Measurements from ENCODE around the gene CPM.

CPM gene

DNA sequence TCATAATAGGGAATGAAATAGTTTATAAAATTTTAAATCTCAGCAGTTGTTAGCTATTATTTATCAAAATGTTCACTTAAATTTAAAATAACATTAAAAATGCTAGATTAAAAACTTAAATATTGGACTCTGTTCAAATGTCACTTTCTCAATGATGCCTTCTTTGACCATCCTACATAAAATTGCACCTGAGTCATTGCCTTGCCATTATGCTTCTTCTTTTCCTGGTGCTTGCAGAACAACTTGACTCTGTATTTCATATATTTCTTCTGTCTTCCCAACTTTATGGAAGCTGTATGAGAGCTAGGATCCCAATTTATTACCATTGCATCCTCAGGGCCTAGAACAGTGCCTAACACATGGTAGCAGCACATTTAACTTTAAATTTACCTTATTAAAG lies 37.3 kb upstream of the CPM start:
- H3K27ac ChIP-seq (ENCODE audit: low read depth, low read length): no peak overlapping the region
- no peak overlapping the region for H3K4me3 ChIP-seq (ENCODE audit: low read depth in 1 of 2, low read length in 2 of 2)
- no peaks in the 10 kb centered on the region for H3K4me1 ChIP-seq (ENCODE audit: insufficient read depth, low read length)
- H3K36me3 ChIP-seq (ENCODE audit: insufficient read depth, low read length): no peaks in the 10 kb centered on the region
- no peak overlapping the region for H3K9ac ChIP-seq (ENCODE audit: low read length)
- H3K27me3 ChIP-seq (ENCODE audit: control insufficient read depth in 1 of 2, insufficient read depth in 2 of 2, low read length in 2 of 2): no peaks in the 10 kb centered on the region
- no peaks in the 10 kb centered on the region for H3K9me3 ChIP-seq (ENCODE audit: low read length)

GRCh38 chr12:68967046-68967445 lies 34.1 kb upstream of the CPM start:
- Histone ChIP-seq H3K36me3 (ENCODE audit: insufficient read depth, low read length) (no peaks in the 10 kb centered on the region), H3K4me3 (ENCODE audit: low read depth in 1 of 2, low read length in 2 of 2) (no peak overlapping the region)

GRCh38 chr12:68963856-68964745 lies 31.1 kb upstream of the CPM start:
- Histone ChIP-seq H3K36me3 (ENCODE audit: insufficient read depth, low read length) (no peaks in the 10 kb centered on the region), H3K27me3 (ENCODE audit: control insufficient read depth in 1 of 2, insufficient read depth in 2 of 2, low read length in 2 of 2) (no peaks in the 10 kb centered on the region), H3K9me3 (ENCODE audit: low read length) (no peaks in the 10 kb centered on the region), H3K4me1 (ENCODE audit: insufficient read depth, low read length) (no peaks in the 10 kb centered on the region), H3K4me3 (ENCODE audit: low read depth in 1 of 2, low read length in 2 of 2) (no peak overlapping the region), H3K9ac (ENCODE audit: low read length) (no peak overlapping the region), H3K27ac (ENCODE audit: low read depth, low read length) (no peak overlapping the region)

More at GRCh38 chr12:68967046-68967445, 34.1 kb upstream of the CPM start:
- no peak overlapping the region for H3K27ac ChIP-seq (ENCODE audit: low read depth, low read length)
- no peaks in the 10 kb centered on the region for H3K9me3 ChIP-seq (ENCODE audit: low read length)
- H3K9ac ChIP-seq (ENCODE audit: low read length): no peak overlapping the region
- H3K4me1 ChIP-seq (ENCODE audit: insufficient read depth, low read length): no peaks in the 10 kb centered on the region
- no peaks in the 10 kb centered on the region for H3K27me3 ChIP-seq (ENCODE audit: control insufficient read depth in 1 of 2, insufficient read depth in 2 of 2, low read length in 2 of 2)

GRCh38 chr12:68962877-68963855 lies 30.2 kb upstream of the CPM start:
- Histone ChIP-seq H3K27me3 (ENCODE audit: control insufficient read depth in 1 of 2, insufficient read depth in 2 of 2, low read length in 2 of 2) (no peaks in the 10 kb centered on the region), H3K4me1 (ENCODE audit: insufficient read depth, low read length) (no peaks in the 10 kb centered on the region), H3K9me3 (ENCODE audit: low read length) (no peaks in the 10 kb centered on the region), H3K27ac (ENCODE audit: low read depth, low read length) (no peak overlapping the region), H3K4me3 (ENCODE audit: low read depth in 1 of 2, low read length in 2 of 2) (no peak overlapping the region), H3K36me3 (ENCODE audit: insufficient read depth, low read length) (no peaks in the 10 kb centered on the region), H3K9ac (ENCODE audit: low read length) (no peak overlapping the region)

DNA sequence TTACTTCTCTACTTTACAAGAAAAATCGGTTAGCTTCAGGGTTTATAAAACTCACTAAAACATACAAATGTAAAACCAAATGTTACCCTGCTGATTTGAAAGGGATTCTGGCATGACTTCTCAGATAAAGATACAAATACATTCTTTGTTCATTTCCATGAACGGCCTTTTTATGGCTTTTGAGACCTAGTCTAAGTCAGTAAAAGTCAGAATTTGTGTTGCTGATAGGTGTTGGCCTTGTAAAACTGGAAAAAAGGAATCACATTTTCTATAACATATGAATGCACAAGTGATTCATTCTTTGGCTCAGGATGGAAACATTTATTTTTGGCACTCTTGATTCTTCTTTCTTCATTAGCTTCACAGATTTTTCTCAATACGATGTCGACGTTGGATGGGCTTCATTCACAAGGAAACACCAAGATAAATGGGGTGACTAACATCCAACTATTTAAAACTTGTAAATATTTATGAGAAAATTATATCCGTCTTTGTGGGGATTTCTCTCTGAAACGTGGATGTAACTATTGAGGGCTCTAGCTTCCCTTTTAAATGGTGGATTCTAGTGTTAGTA lies 27.0 kb upstream of the CPM start:
- Histone ChIP-seq H3K9ac (ENCODE audit: low read length) (no peak overlapping the region), H3K36me3 (ENCODE audit: insufficient read depth, low read length) (no peaks in the 10 kb centered on the region), H3K4me3 (ENCODE audit: low read depth in 1 of 2, low read length in 2 of 2) (no peak overlapping the region), H3K9me3 (ENCODE audit: low read length) (no peaks in the 10 kb centered on the region), H3K27me3 (ENCODE audit: control insufficient read depth in 1 of 2, insufficient read depth in 2 of 2, low read length in 2 of 2) (no peaks in the 10 kb centered on the region), H3K27ac (ENCODE audit: low read depth, low read length) (no peak overlapping the region), H3K4me1 (ENCODE audit: insufficient read depth, low read length) (no peaks in the 10 kb centered on the region)

GRCh38 chr12:68959143-68959858 lies 26.3 kb upstream of the CPM start:
- no peaks in the 10 kb centered on the region for H3K9me3 ChIP-seq (ENCODE audit: low read length)
- no peak overlapping the region for H3K27ac ChIP-seq (ENCODE audit: low read depth, low read length)
- no peaks in the 10 kb centered on the region for H3K4me1 ChIP-seq (ENCODE audit: insufficient read depth, low read length)
- no peak overlapping the region for H3K4me3 ChIP-seq (ENCODE audit: low read depth in 1 of 2, low read length in 2 of 2)
- H3K27me3 ChIP-seq (ENCODE audit: control insufficient read depth in 1 of 2, insufficient read depth in 2 of 2, low read length in 2 of 2): no peaks in the 10 kb centered on the region
- H3K36me3 ChIP-seq (ENCODE audit: insufficient read depth, low read length): no peaks in the 10 kb centered on the region
- H3K9ac ChIP-seq (ENCODE audit: low read length): no peak overlapping the region

GRCh38 chr12:68958322-68958721 lies 25.4 kb upstream of the CPM start:
- no peaks in the 10 kb centered on the region for H3K4me1 ChIP-seq (ENCODE audit: insufficient read depth, low read length)
- no peaks in the 10 kb centered on the region for H3K9me3 ChIP-seq (ENCODE audit: low read length)
- no peaks in the 10 kb centered on the region for H3K36me3 ChIP-seq (ENCODE audit: insufficient read depth, low read length)
- no peaks in the 10 kb centered on the region for H3K27me3 ChIP-seq (ENCODE audit: control insufficient read depth in 1 of 2, insufficient read depth in 2 of 2, low read length in 2 of 2)
- no peak overlapping the region for H3K4me3 ChIP-seq (ENCODE audit: low read depth in 1 of 2, low read length in 2 of 2)
- H3K27ac ChIP-seq (ENCODE audit: low read depth, low read length): no peak overlapping the region
- H3K9ac ChIP-seq (ENCODE audit: low read length): no peak overlapping the region

DNA sequence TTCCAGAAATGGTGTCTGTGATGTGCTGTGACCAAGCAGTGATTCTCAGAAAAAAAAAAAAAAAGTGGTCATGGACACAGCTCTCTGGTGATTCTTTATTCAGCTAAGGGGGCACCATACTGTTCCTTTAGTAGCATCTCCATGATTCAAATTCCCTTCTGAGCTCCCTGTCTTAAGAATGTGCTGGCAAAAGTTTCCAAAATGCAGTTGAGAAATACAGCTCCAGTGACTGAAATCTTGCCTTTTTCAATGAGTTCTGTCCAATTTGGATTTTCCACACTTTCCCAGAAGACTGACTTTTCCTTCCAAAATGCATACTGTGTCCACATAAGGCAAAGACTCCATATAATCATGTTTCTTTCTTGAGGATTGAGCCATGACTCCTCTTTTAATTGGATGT lies 24.3 kb upstream of the CPM start:
- no peaks in the 10 kb centered on the region for H3K9me3 ChIP-seq (ENCODE audit: low read length)
- no peak overlapping the region for H3K4me3 ChIP-seq (ENCODE audit: low read depth in 1 of 2, low read length in 2 of 2)
- H3K9ac ChIP-seq (ENCODE audit: low read length): no peak overlapping the region
- H3K27me3 ChIP-seq (ENCODE audit: control insufficient read depth in 1 of 2, insufficient read depth in 2 of 2, low read length in 2 of 2): no peaks in the 10 kb centered on the region
- no peak overlapping the region for H3K27ac ChIP-seq (ENCODE audit: low read depth, low read length)
- H3K36me3 ChIP-seq (ENCODE audit: insufficient read depth, low read length): no peaks in the 10 kb centered on the region
- no peaks in the 10 kb centered on the region for H3K4me1 ChIP-seq (ENCODE audit: insufficient read depth, low read length)

GRCh38 chr12:68956466-68956865 lies 23.5 kb upstream of the CPM start:
- no peak overlapping the region for H3K4me3 ChIP-seq (ENCODE audit: low read depth in 1 of 2, low read length in 2 of 2)
- no peaks in the 10 kb centered on the region for H3K4me1 ChIP-seq (ENCODE audit: insufficient read depth, low read length)
- H3K27ac ChIP-seq (ENCODE audit: low read depth, low read length): no peak overlapping the region
- no peaks in the 10 kb centered on the region for H3K9me3 ChIP-seq (ENCODE audit: low read length)
- H3K27me3 ChIP-seq (ENCODE audit: control insufficient read depth in 1 of 2, insufficient read depth in 2 of 2, low read length in 2 of 2): no peaks in the 10 kb centered on the region
- H3K9ac ChIP-seq (ENCODE audit: low read length): no peak overlapping the region
- no peaks in the 10 kb centered on the region for H3K36me3 ChIP-seq (ENCODE audit: insufficient read depth, low read length)

- Histone ChIP-seq H3K9ac (ENCODE audit: low read length) (no peak overlapping the region), H3K4me3 (ENCODE audit: low read depth in 1 of 2, low read length in 2 of 2) (no peak overlapping the region), H3K27me3 (ENCODE audit: control insufficient read depth in 1 of 2, insufficient read depth in 2 of 2, low read length in 2 of 2) (no peaks in the 10 kb centered on the region), H3K36me3 (ENCODE audit: insufficient read depth, low read length) (no peaks in the 10 kb centered on the region), H3K27ac (ENCODE audit: low read depth, low read length) (no peak overlapping the region), H3K9me3 (ENCODE audit: low read length) (no peaks in the 10 kb centered on the region), H3K4me1 (ENCODE audit: insufficient read depth, low read length) (no peaks in the 10 kb centered on the region)
Measured at GRCh38 chr12:68954811-68955210, 21.8 kb upstream of the CPM start.

DNA sequence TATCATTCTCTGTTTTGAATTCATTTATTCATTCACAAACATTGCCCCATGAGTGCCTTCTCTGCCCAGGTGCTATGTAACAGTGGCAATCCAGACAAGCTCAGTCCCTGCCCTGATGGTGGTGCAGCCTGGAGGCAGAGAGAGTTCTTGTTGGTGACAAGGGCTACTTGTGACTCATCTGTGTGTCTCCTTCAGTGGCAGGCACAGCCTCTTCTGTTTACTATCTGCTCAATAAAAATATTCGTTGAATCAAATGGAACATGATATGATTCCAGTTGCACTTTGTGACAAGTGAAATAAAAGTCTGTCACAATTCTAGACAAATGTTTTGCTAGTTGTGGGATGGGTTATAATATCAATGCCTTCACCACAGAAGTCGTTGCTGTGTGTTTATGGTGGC lies 20.6 kb upstream of the CPM start:
- Histone ChIP-seq H3K27me3 (ENCODE audit: control insufficient read depth in 1 of 2, insufficient read depth in 2 of 2, low read length in 2 of 2) (no peaks in the 10 kb centered on the region), H3K9ac (ENCODE audit: low read length) (no peak overlapping the region), H3K36me3 (ENCODE audit: insufficient read depth, low read length) (no peaks in the 10 kb centered on the region), H3K9me3 (ENCODE audit: low read length) (no peaks in the 10 kb centered on the region), H3K4me1 (ENCODE audit: insufficient read depth, low read length) (no peaks in the 10 kb centered on the region), H3K4me3 (ENCODE audit: low read depth in 1 of 2, low read length in 2 of 2) (no peak overlapping the region), H3K27ac (ENCODE audit: low read depth, low read length) (no peak overlapping the region)

Measured in muscle layer of colon (tissue), 2 donors.